C4-2B (cell line): Measurements from ENCODE around the gene DNAJC11.

Source experiments
- H3K27ac ChIP-seq: fragments of 450-650 bp; 2 replicates; pipeline ENCODE4 v1.5.1; 2017
- ZFX ChIP-seq: fragments of 450-650 bp; IDR thresholded peaks from 2 replicates; pipeline ENCODE4 v1.6.1; 2017
- TF ChIP-seq, protein P1 (sequence below): fragments of 450-650 bp; conservative IDR thresholded peaks from 2 replicates; pipeline ENCODE4 v1.5.1; 2017; ENCODE audit warnings: mild to moderate bottlenecking

Gene DNAJC11

GRCh38 chr1:6593810-6594209 lies 107.8 kb downstream of the DNAJC11 start:
- TF ChIP-seq, protein P1, sequence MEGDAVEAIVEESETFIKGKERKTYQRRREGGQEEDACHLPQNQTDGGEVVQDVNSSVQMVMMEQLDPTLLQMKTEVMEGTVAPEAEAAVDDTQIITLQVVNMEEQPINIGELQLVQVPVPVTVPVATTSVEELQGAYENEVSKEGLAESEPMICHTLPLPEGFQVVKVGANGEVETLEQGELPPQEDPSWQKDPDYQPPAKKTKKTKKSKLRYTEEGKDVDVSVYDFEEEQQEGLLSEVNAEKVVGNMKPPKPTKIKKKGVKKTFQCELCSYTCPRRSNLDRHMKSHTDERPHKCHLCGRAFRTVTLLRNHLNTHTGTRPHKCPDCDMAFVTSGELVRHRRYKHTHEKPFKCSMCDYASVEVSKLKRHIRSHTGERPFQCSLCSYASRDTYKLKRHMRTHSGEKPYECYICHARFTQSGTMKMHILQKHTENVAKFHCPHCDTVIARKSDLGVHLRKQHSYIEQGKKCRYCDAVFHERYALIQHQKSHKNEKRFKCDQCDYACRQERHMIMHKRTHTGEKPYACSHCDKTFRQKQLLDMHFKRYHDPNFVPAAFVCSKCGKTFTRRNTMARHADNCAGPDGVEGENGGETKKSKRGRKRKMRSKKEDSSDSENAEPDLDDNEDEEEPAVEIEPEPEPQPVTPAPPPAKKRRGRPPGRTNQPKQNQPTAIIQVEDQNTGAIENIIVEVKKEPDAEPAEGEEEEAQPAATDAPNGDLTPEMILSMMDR, result no peak
- TF ChIP-seq ZFX, result no peak
- no peak overlapping the region for H3K27ac ChIP-seq

DNA sequence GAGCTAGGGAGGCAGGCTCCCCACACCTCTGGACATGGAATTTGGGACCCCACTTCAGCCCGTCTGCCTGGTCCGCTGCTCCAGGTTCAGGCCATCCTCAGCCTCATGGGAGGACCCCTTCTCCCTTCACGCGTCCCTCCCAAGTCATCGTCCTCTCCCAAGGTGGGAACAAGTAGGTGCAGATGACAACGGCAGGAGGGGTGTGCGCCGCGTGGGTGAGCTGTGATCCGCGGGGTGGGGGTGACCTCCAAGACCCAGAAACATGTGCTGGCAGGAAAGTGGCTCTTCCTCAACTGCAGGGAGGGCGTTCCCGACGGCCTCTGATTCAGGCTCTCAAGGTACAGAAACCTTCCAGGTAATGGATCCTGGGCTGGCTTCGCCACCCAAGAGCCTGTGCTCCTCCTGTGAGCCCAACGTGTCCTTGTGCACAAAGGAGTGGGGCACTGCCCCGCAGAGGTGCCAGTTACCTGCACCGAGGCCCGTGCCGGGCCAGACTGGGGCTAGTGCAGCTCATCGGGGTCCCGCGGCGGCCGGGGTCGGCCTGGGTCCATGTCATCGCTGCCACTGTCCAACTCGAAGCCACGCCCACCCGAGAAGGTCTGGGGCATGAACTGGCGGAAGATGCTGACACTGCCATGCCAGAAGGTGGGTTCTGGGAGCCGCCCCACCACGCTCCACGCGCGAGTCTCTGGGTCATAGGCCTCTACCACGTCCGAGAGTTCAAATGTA lies 108.6 kb downstream of the DNAJC11 start:
- H3K27ac ChIP-seq, result no peak overlapping the region
- TF ChIP-seq ZFX, result no peak
- TF ChIP-seq, protein P1, result no peak

DNA sequence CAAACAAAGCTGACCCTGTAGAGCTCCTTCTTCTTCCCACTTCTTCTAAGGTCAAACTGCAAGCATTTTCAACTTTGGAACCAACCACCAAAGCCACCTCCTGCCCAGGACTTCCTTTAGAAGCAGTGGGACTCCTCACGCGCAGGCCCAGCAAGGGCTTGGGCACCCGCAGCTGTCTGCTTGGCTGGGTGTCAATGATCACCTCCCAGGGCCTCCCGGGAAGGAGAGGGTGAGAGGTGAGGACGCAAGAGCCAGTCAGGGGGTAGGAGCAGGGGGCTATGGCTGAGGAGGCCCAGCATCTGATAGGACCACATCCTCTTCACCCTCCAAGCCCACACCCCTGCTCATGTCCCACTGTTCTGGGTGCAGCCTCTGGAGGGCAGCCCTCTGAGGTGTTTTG lies 109.2 kb downstream of the DNAJC11 start:
- H3K27ac ChIP-seq, result no peak overlapping the region
- TF ChIP-seq, protein P1, result no peak
- no peak for TF ChIP-seq ZFX

DNA sequence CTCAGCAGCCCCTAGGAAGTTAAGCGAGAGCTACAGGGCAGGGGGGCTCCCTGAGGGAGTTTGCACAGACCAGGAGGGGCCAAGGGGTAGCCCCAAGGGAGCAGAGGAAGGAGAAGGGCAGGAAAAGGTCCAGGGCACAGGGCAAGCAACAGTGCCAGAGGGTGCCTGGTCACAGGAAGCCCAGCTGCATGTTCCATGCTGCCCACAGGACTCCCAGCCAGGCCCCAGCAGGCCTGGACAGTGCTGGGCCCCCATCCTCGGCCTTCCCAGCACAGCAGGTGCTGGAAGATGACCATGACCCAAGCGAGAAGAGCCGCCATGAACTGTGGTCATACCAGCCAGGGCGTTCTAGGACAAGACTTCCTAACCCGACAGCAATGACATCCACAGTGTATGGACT lies 110.0 kb downstream of the DNAJC11 start:
- TF ChIP-seq ZFX, result no peak
- TF ChIP-seq, protein P1, result no peak

GRCh38 chr1:6591222-6591621 lies 110.4 kb downstream of the DNAJC11 start:
- TF ChIP-seq ZFX, result no peak
- TF ChIP-seq, protein P1, result no peak
- no peak overlapping the region for H3K27ac ChIP-seq

More for the DNA sequence above, 110.0 kb downstream of the DNAJC11 start:
- H3K27ac ChIP-seq, result no peak overlapping the region

- H3K27ac ChIP-seq, result no peak overlapping the region
- TF ChIP-seq, protein P1, result no peak
- TF ChIP-seq ZFX, result no peak
These were observed 111.6 kb downstream of the DNAJC11 start for GRCh38 chr1:6590046-6590445.

DNA sequence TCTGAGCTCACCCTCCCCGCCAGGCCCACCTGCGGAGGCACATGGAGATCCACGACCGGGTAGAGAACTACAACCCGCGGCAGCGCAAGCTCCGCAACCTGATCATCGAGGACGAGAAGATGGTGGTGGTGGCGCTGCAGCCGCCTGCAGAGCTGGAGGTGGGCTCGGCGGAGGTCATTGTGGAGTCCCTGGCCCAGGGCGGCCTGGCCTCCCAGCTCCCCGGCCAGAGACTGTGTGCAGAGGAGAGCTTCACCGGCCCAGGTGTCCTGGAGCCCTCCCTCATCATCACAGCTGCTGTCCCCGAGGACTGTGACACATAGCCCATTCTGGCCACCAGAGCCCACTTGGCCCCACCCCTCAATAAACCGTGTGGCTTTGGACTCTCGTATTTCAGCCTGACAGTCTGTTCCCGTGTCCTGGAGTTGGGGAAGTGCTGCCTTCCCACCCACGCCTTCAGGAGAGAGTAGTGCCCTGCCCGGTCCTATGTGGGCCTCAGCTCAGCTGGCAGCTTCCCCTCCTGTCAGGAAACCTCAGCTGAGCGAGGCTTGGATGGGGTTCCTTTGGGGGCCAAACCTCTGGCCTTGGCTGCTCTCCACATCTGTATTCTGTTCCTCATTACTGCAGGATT lies 112.6 kb downstream of the DNAJC11 start:
- TF ChIP-seq ZFX, result no peak
- no peak overlapping the region for H3K27ac ChIP-seq
